H1 (cell line): Measurements from ENCODE around the gene MOV10L1. TPM values are rescaled to one million over a fixed set of nuclear protein-coding genes. Genes with fewer than 3 reads are reported as not detected.

Experiments used
- CTCF ChIA-PET: fragments of 300-600 bp; sonication (Branson Sonifier 250); formaldehyde crosslinking; loops from one replicate; lab custom pipeline; 2021; ENCODE audit not compliant: partially characterized antibody; lab: Charles Lee
- POLR2A ChIA-PET: fragments of 300-600 bp; sonication (Branson Sonifier 250); formaldehyde crosslinking; loops from one replicate; lab custom pipeline; 2021; ENCODE audit warnings: inconsistent platforms; ENCODE audit not compliant: partially characterized antibody; lab: Charles Lee
- DNase-seq, 2 experiments: peaks; one replicate each; pipeline versions ENCODE4 v3.0.0 to v3.0.0-alpha.2; 2010 to 2022; ENCODE audit warnings: low spot score in 2 of 2, low read depth in 1 of 2, mixed read lengths in 1 of 2
- FAIRE-seq: peaks from 2 replicates; lab custom pipeline; 2011; peaks lifted over from hg19 to GRCh38; lab: Jason Lieb, UNC
- H2AFZ ChIP-seq: 2 replicates; pipeline ENCODE4 v1.8.1; 2012; ENCODE audit warnings: low read length, inconsistent platforms
- H2AK5ac ChIP-seq: 2 replicates; pipeline ENCODE4 v1.6.1; 2013; ENCODE audit warnings: low read depth, low read length
- H2BK120ac ChIP-seq: replicated peaks from 2 replicates; pipeline ENCODE3; 2013; ENCODE audit warnings: low read depth, low read length, inconsistent platforms
- H2BK12ac ChIP-seq: 2 replicates; pipeline ENCODE4 v1.6.1; 2013; ENCODE audit warnings: low read depth, low read length
- H2BK15ac ChIP-seq: 2 replicates; pipeline ENCODE4 v1.6.1; 2013; ENCODE audit warnings: low read length
- H2BK20ac ChIP-seq: 2 replicates; pipeline ENCODE4 v1.6.1; 2013; ENCODE audit warnings: low read length
- H2BK5ac ChIP-seq: 2 replicates; pipeline ENCODE4 v1.6.1; 2013; ENCODE audit warnings: low read depth, low read length
- H3K14ac ChIP-seq: 2 replicates; pipeline ENCODE4 v1.6.1; 2013; ENCODE audit warnings: inconsistent platforms; ENCODE audit not compliant: insufficient read length
- H3K18ac ChIP-seq: 2 replicates; pipeline ENCODE4 v1.6.1; 2013; ENCODE audit warnings: low read length; ENCODE audit errors: extremely low read depth
- H3K23ac ChIP-seq: 2 replicates; pipeline ENCODE4 v1.6.1; 2013; ENCODE audit warnings: inconsistent platforms; ENCODE audit not compliant: insufficient read length
- H3K23me2 ChIP-seq: 2 replicates; pipeline ENCODE4 v1.6.1; 2013; ENCODE audit warnings: low read depth, low read length
- H3K27ac ChIP-seq: 2 replicates; pipeline ENCODE4 v1.6.1; 2011; ENCODE audit warnings: low read depth, low read length, inconsistent platforms
- H3K27me3 ChIP-seq, 4 experiments: replicated peaks in 1 of 4; 1 replicate in 1 of 4; 2 replicates in 3 of 4; pipeline versions ENCODE4 v1.6.1 to v1.8.1; 2011 to 2013; ENCODE audit warnings: low read length in 3 of 4, mild to moderate bottlenecking in 3 of 4, inconsistent platforms in 2 of 4, mixed read lengths in 2 of 4, moderate library complexity in 1 of 4; ENCODE audit not compliant: control insufficient read depth in 3 of 4, insufficient read depth in 3 of 4; ENCODE audit errors: extremely low read depth in 1 of 4
- H3K36me3 ChIP-seq, 4 experiments: 2 replicates each; pipeline versions ENCODE4 v1.6.1 to v1.8.1; 2011 to 2013; ENCODE audit warnings: mild to moderate bottlenecking in 4 of 4, low read length in 3 of 4, moderate library complexity in 2 of 4, control low read depth in 1 of 4, inconsistent platforms in 1 of 4; ENCODE audit not compliant: insufficient read depth in 4 of 4, control insufficient read depth in 2 of 4
- H3K4ac ChIP-seq: replicated peaks from 2 replicates; pipeline ENCODE3; 2013; ENCODE audit warnings: low read length, low read depth, mixed read lengths, inconsistent platforms; ENCODE audit not compliant: insufficient read length
- H3K4me1 ChIP-seq, 4 experiments: replicated peaks in 1 of 4; 1 replicate in 1 of 4; 2 replicates in 3 of 4; pipeline versions ENCODE4 v1.6.1 to v1.8.1; 2011 to 2013; ENCODE audit warnings: low read length in 3 of 4, inconsistent platforms in 2 of 4, mixed read lengths in 1 of 4; ENCODE audit not compliant: insufficient read depth in 4 of 4, control insufficient read depth in 3 of 4
- H3K4me2 ChIP-seq, 2 experiments: 2 replicates each; pipeline versions ENCODE4 v1.6.1 to v1.8.1; 2011 to 2013; ENCODE audit warnings: low read depth in 2 of 2, low read length in 2 of 2, control low read depth in 1 of 2, inconsistent platforms in 1 of 2, mild to moderate bottlenecking in 1 of 2; ENCODE audit not compliant: insufficient read depth in 1 of 2
- H3K4me3 ChIP-seq, 4 experiments: fragments of 200-600, 300-600 bp in 1 of 4; sonication (generic), shearing (Covaris generic), sonication (Bioruptor Twin) in 1 of 4; 2 replicates each; pipeline versions ENCODE4 v1.5.1 to v1.8.1; 2011 to 2016; ENCODE audit warnings: low read length in 4 of 4, low read depth in 3 of 4, control low read depth in 2 of 4, inconsistent platforms in 2 of 4, mild to moderate bottlenecking in 2 of 4, mixed read lengths in 1 of 4, moderate library complexity in 1 of 4; ENCODE audit not compliant: insufficient read depth in 2 of 4; ENCODE audit errors: extremely low read depth in 1 of 4
- H3K56ac ChIP-seq: replicated peaks from 2 replicates; pipeline ENCODE3; 2013; ENCODE audit warnings: low read depth, mild to moderate bottlenecking, mixed read lengths, low read length, inconsistent platforms; ENCODE audit not compliant: insufficient read length
- H3K79me1 ChIP-seq: 2 replicates; pipeline ENCODE4 v1.6.1; 2013; ENCODE audit warnings: low read depth, low read length, control low read depth
- H3K79me2 ChIP-seq, 2 experiments: 2 replicates each; pipeline versions ENCODE4 v1.6.1 to v1.8.1; 2012 to 2013; ENCODE audit warnings: low read length in 2 of 2, mild to moderate bottlenecking in 2 of 2, inconsistent platforms in 1 of 2; ENCODE audit not compliant: insufficient read depth in 2 of 2, control insufficient read depth in 1 of 2
- H3K9ac ChIP-seq, 4 experiments: replicated peaks in 1 of 4; 1 replicate in 1 of 4; 2 replicates in 3 of 4; pipeline versions ENCODE4 v1.6.1 to v1.8.1; 2011 to 2013; ENCODE audit warnings: low read depth in 3 of 4, low read length in 3 of 4, control low read depth in 2 of 4, mild to moderate bottlenecking in 2 of 4, moderate library complexity in 2 of 4, inconsistent platforms in 1 of 4; ENCODE audit errors: extremely low read depth in 1 of 4
- H3K9me3 ChIP-seq, 2 experiments: 2 replicates each; pipeline versions ENCODE4 v1.6.1 to v1.8.1; 2012 to 2013; ENCODE audit warnings: mild to moderate bottlenecking in 2 of 2, moderate library complexity in 2 of 2, control low read depth in 1 of 2, inconsistent platforms in 1 of 2, low read depth in 1 of 2, low read length in 1 of 2, mixed read lengths in 1 of 2; ENCODE audit not compliant: insufficient read depth in 2 of 2
- H4K20me1 ChIP-seq, 2 experiments: replicated peaks in 1 of 2; 2 replicates each; pipeline versions ENCODE3 to v1.8.1; 2011 to 2013; ENCODE audit warnings: inconsistent platforms in 2 of 2, low read length in 2 of 2, mild to moderate bottlenecking in 1 of 2; ENCODE audit not compliant: insufficient read depth in 2 of 2, control insufficient read depth in 1 of 2
- H4K5ac ChIP-seq: 2 replicates; pipeline ENCODE4 v1.6.1; 2013; ENCODE audit warnings: low read length, low read depth, mixed read lengths, inconsistent platforms; ENCODE audit not compliant: insufficient read length
- H4K8ac ChIP-seq: 2 replicates; pipeline ENCODE4 v1.8.0; 2013; ENCODE audit warnings: mild to moderate bottlenecking, moderate library complexity, low read length, inconsistent platforms; ENCODE audit not compliant: insufficient read depth; ENCODE audit errors: extremely low read depth
- H4K91ac ChIP-seq: replicated peaks from 2 replicates; pipeline ENCODE3; 2013; ENCODE audit warnings: low read length, mixed read lengths, inconsistent platforms; ENCODE audit not compliant: insufficient read length
- KDM1A ChIP-seq: fragments of 200-600, 300-600 bp; sonication (generic); IDR thresholded peaks from 2 replicates; pipeline ENCODE4 v1.7.1; 2016; ENCODE audit warnings: mild to moderate bottlenecking, low read length, borderline replicate concordance
- NANOG ChIP-seq: IDR thresholded peaks from 2 replicates; pipeline ENCODE4 v1.6.1; 2011; ENCODE audit warnings: low read length, low read depth, mild to moderate bottlenecking, inconsistent platforms; ENCODE audit not compliant: insufficient read depth, poor library complexity, severe bottlenecking
- WGBS, 2 experiments: shearing (Covaris generic) in 1 of 2; methylation state at CpG; one replicate each; pipeline versions ENCODE4 v1.1.6 to v1.1.7; 2013 to 2015; ENCODE audit warnings: low lambda C conversion rate in 2 of 2, mixed read lengths in 2 of 2, inconsistent platforms in 1 of 2, low coverage in 1 of 2, missing lambda C conversion rate in 1 of 2; ENCODE audit not compliant: insufficient replicate concordance in 2 of 2, insufficient coverage in 1 of 2, insufficient read length in 1 of 2; ENCODE audit errors: extremely low coverage in 1 of 2, missing lambda C conversion rate in 1 of 2; 5-methylcytosine and 5-hydroxymethylcytosine counted together
- polyA plus RNA-seq, 7 experiments: library from polyadenylated mRNA; depleted of rRNA in 3 of 7; stranded (reverse) in 5 of 7; unstranded in 2 of 7; fragments of >200 nt in 5 of 7; fragments of 200-250 nt in 2 of 7; gene quantifications; 1 replicate in 5 of 7; 2 replicates in 1 of 7; 4 replicates in 1 of 7; pipeline versions ENCODE4 v1.2.1 to v1.2.3, GENCODE V29; 2011 to 2013; ENCODE audit warnings: missing spikeins in 2 of 7, mixed read lengths in 2 of 7
- total RNA-seq: library from RNA; stranded (reverse); fragmentation: NEBNext Ultra II Directional; extraction: Animal tissue kit (Norgen Biotek cat#: 25700); gene quantifications from 2 replicates; pipeline ENCODE4 v1.2.1, GENCODE V29; 2021

Gene MOV10L1
- total and polyA plus RNA-seq, 2 of the 8 experiments (the other 6 are each of a cell fraction or from before 2014, with no cell fraction given): 0.32 TPM; not detected in 1

GRCh38 chr22:50118129-50118528, 28.3 kb downstream of the MOV10L1 start:
- H3K27me3 ChIP-seq: peaks cover 0 to 3% (median 1%) of the 10 kb centered on the region in 4 experiments; a peak in 3 of 7 replicates
- no peak overlapping the region for H3K27ac ChIP-seq
- no peak overlapping the region for H2BK20ac ChIP-seq
- H4K20me1 ChIP-seq: no peaks in the 10 kb centered on the region
- no peak overlapping the region for H3K23ac ChIP-seq
- ChIA-PET CTCF (interaction anchor here (1.1 to 2.4 kb wide), 3 partner anchors 12 to 88 kb away, joined by 3 to 9 read pairs (median 6); no protein-coding TSS in a partner anchor), POLR2A (interaction anchor here (3.0 kb wide), 1 partner anchor 9 kb away, joined by 7 read pairs; no protein-coding TSS in a partner anchor)
- no peak overlapping the region for H3K9ac ChIP-seq
- DNase-seq: no peak
- TF ChIP-seq NANOG: no peak
- TF ChIP-seq KDM1A: peak; percentile 82
- TF ChIP-seq, all 59 proteins: peak for 1
- Histone ChIP-seq H3K79me1 (no peaks in the 10 kb centered on the region), H2AK5ac (no peak overlapping the region), H3K56ac (no peak overlapping the region), H3K36me3 (no peaks in the 10 kb centered on the region), H3K18ac (no peak overlapping the region), H2AFZ (0 out of 2 replicates have a peak overlapping the region, but pooled peaks have one; percentile 37), H4K5ac (no peak overlapping the region), H3K23me2 (no peaks in the 10 kb centered on the region), H4K91ac (no peak overlapping the region), H4K8ac (no peak overlapping the region), H3K79me2 (no peaks in the 10 kb centered on the region), H3K14ac (no peak overlapping the region), H3K4me2 (no peak overlapping the region), H3K4ac (no peak overlapping the region), H2BK12ac (no peak overlapping the region), H2BK120ac (no peak overlapping the region), H3K9me3 (no peaks in the 10 kb centered on the region), H2BK15ac (no peak overlapping the region), H3K4me3 (no peak overlapping the region), H3K4me1 (no peaks in the 10 kb centered on the region), H2BK5ac (no peak overlapping the region)
- no peak for FAIRE-seq
- WGBS, 2 experiments: 85% methylated on average over 3 of the region's 3 CpGs; no CpG with 5 or more reads in 1 of the 2 experiments
